Fibroblast of lung (primary cell): ENCODE results near the gene ATG14. TPM values are rescaled to one million over a fixed set of nuclear protein-coding genes. Genes with fewer than 3 reads are reported as not detected.

Experiments used
- DNase-seq, 2 donors: peaks; one replicate each; pipeline versions ENCODE4 v3.0.0 to v3.0.0-alpha.2; 2010; ENCODE audit warnings: low read depth in 2 of 2
- H2AFZ ChIP-seq: 2 replicates; pipeline ENCODE4 v1.5.1; 2012; ENCODE audit warnings: low read length, control low read depth, inconsistent platforms
- H3K27ac ChIP-seq: 2 replicates; pipeline ENCODE4 v1.5.1; 2011; ENCODE audit warnings: low read length, control low read depth; ENCODE audit not compliant: insufficient read depth
- H3K27me3 ChIP-seq: 2 replicates; pipeline ENCODE4 v1.5.1; 2011; ENCODE audit warnings: mild to moderate bottlenecking, low read length; ENCODE audit not compliant: control insufficient read depth, insufficient read depth
- H3K36me3 ChIP-seq: 2 replicates; pipeline ENCODE4 v1.5.1; 2011; ENCODE audit warnings: low read length; ENCODE audit not compliant: control insufficient read depth, insufficient read depth
- H3K4me1 ChIP-seq: 2 replicates; pipeline ENCODE4 v1.5.1; 2011; ENCODE audit warnings: low read length; ENCODE audit not compliant: control insufficient read depth, insufficient read depth; ENCODE audit errors: extremely low read depth
- H3K4me2 ChIP-seq: 2 replicates; pipeline ENCODE4 v1.5.1; 2011; ENCODE audit warnings: low read length, control low read depth; ENCODE audit not compliant: insufficient read depth; ENCODE audit errors: extremely low read depth
- H3K4me3 ChIP-seq, 4 experiments: fragments of 200-600 bp in 1 of 4; sonication (generic) in 1 of 4; replicated peaks in 1 of 4; 2 replicates each; pipeline ENCODE4 v1.5.1; 2011 to 2016; ENCODE audit warnings: low read length in 4 of 4, low read depth in 3 of 4, mild to moderate bottlenecking in 3 of 4, control low read depth in 2 of 4, inconsistent platforms in 1 of 4, mixed read lengths in 1 of 4; ENCODE audit not compliant: insufficient read depth in 1 of 4; ENCODE audit errors: control extremely low read depth in 1 of 4
- H3K79me2 ChIP-seq: 2 replicates; pipeline ENCODE4 v1.5.1; 2012; ENCODE audit warnings: mild to moderate bottlenecking, low read length, inconsistent platforms; ENCODE audit not compliant: control insufficient read depth, insufficient read depth
- H3K9ac ChIP-seq: 2 replicates; pipeline ENCODE4 v1.5.1; 2011; ENCODE audit warnings: mild to moderate bottlenecking, low read length, control low read depth; ENCODE audit not compliant: insufficient read depth
- H3K9me3 ChIP-seq: 2 replicates; pipeline ENCODE4 v1.5.1; 2012; ENCODE audit warnings: low read depth, low read length; ENCODE audit not compliant: control insufficient read depth, insufficient read depth
- H4K20me1 ChIP-seq: 2 replicates; pipeline ENCODE4 v1.5.1; 2011; ENCODE audit warnings: low read length; ENCODE audit not compliant: control insufficient read depth, insufficient read depth; ENCODE audit errors: extremely low read depth
- CTCF ChIP-seq, 2 donors: IDR thresholded peaks in 1 of 2; conservative IDR thresholded peaks in 1 of 2; 1 replicate in 1 of 2; 2 replicates in 1 of 2; pipeline ENCODE4 v1.5.1; 2011 to 2012; ENCODE audit warnings: low read length in 2 of 2, control low read depth in 1 of 2, inconsistent platforms in 1 of 2, low read depth in 1 of 2, mild to moderate bottlenecking in 1 of 2
- EZH2 ChIP-seq: IDR thresholded peaks from 2 replicates; pipeline ENCODE4 v1.5.1; 2012; ENCODE audit warnings: low read length, control low read depth, mild to moderate bottlenecking; ENCODE audit errors: missing control alignments
- polyA plus RNA-seq, 2 donors: library from polyadenylated mRNA; depleted of rRNA in 1 of 2; stranded (reverse) in 1 of 2; unstranded in 1 of 2; fragments of >200 nt; gene quantifications; 2 replicates each; pipeline ENCODE4 v1.2.1, GENCODE V29; 2011 to 2012; ENCODE audit warnings: missing spikeins in 1 of 2
- total RNA-seq: library from RNA; depleted of rRNA; stranded (reverse); fragments of >200 nt; gene quantifications from 2 replicates; pipeline ENCODE4 v1.2.1, GENCODE V29; 2014

ATG14 gene
- total and polyA plus RNA-seq, 2 donors (not counting 1 experiment from before 2014, with no cell fraction given), result 9.9 to 21.6 TPM

- no peak for DNase-seq
- Histone ChIP-seq H3K79me2 (peaks cover 20% of the 10 kb centered on the region), H3K9ac (no peak overlapping the region), H3K4me3 (no peak overlapping the region), H3K27ac (no peak overlapping the region), H3K9me3 (no peaks in the 10 kb centered on the region), H3K4me2 (no peak overlapping the region), H3K27me3 (no peaks in the 10 kb centered on the region), H3K4me1 (peaks cover 5% of the 10 kb centered on the region), H3K36me3 (no peaks in the 10 kb centered on the region), H2AFZ (no peak overlapping the region), H4K20me1 (no peaks in the 10 kb centered on the region)
- no peak for TF ChIP-seq EZH2
Observed at GRCh38 chr14:55414551-55414950, 2.9 kb upstream of the ATG14 start.

GRCh38 chr14:55412676-55413075 is 1.0 kb upstream of the ATG14 start:
- TF ChIP-seq EZH2, result no peak
- TF ChIP-seq CTCF (conservative IDR thresholded peaks at IDR 0.05 in 1 of 2, IDR thresholded peaks at IDR 0.05 in 1 of 2; ENCODE audit: low read depth in 1 of 2, low read length in 2 of 2), result no peak
- Histone ChIP-seq H3K27ac (no peak overlapping the region), H3K9me3 (no peaks in the 10 kb centered on the region), H3K4me1 (peaks cover 5% of the 10 kb centered on the region), H3K4me3 (no peak overlapping the region), H3K27me3 (no peaks in the 10 kb centered on the region), H3K36me3 (no peaks in the 10 kb centered on the region), H4K20me1 (no peaks in the 10 kb centered on the region), H3K79me2 (peaks cover 30% of the 10 kb centered on the region), H3K4me2 (no peak overlapping the region), H3K9ac (no peak overlapping the region), H2AFZ (peak overlapping the region; percentile 95)
- DNase-seq, result peak in 1 of 2 donors; percentile 43

DNA sequence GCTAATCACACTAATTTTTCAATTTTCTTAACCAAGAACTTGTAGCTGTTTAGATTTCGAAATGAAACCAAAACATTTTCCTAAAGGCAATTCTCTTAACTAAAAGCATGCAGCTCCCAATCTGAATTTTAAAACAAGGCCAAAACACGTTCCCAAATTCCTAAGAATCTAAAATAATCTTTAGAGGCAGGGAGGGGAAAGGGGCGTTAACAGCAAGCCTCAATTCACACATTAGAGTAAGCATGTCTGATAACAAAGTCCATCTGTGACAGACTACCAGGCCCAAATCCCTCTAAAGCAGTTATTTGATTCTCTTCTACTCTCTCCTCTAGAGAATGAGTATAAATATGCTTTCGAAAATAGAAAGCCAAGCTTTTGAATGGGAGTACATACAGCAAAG is 754 bp downstream of the ATG14 start:
- Histone ChIP-seq H2AFZ (peak overlapping the region; percentile 88), H3K4me3 (peak overlapping the region; percentile 90 to 97 (median 96)), H3K27ac (peak overlapping the region; percentile 82), H3K79me2 (peaks cover 30% of the 10 kb centered on the region), H3K4me2 (peak overlapping the region; percentile 94), H3K4me1 (peaks cover 5% of the 10 kb centered on the region), H3K9ac (peak overlapping the region; percentile 90), H3K36me3 (no peaks in the 10 kb centered on the region), H3K27me3 (no peaks in the 10 kb centered on the region), H3K9me3 (no peaks in the 10 kb centered on the region), H4K20me1 (no peaks in the 10 kb centered on the region)
- TF ChIP-seq EZH2 (no peak), CTCF (conservative IDR thresholded peaks at IDR 0.05 in 1 of 2, IDR thresholded peaks at IDR 0.05 in 1 of 2; ENCODE audit: low read depth in 1 of 2, low read length in 2 of 2) (no peak)
- DNase-seq, result no peak
